ENCODE measurements around the gene BNC2. TPM values are rescaled to one million over a fixed set of nuclear protein-coding genes. Genes with fewer than 3 reads are reported as not detected.

BNC2 gene
- total and polyA plus RNA-seq, 2 experiments from 2014 or later: 19.3 to 20.7 TPM

- Histone ChIP-seq H3K27me3 (no peaks in the 10 kb centered on the region), H3K4me2 (no peak overlapping the region), H2AFZ (no peak overlapping the region), H3K79me2 (no peaks in the 10 kb centered on the region), H3K9me2 (replicated peaks; ENCODE audit: insufficient read depth) (no peaks in the 10 kb centered on the region), H3K36me3 (replicated peaks; ENCODE audit: insufficient read depth, low read depth) (no peaks in the 10 kb centered on the region), H3K9me3 (ENCODE audit: low read depth) (no peaks in the 10 kb centered on the region), H3K4me1 (ENCODE audit: insufficient read depth) (no peaks in the 10 kb centered on the region), H4K20me1 (ENCODE audit: insufficient read depth, poor library complexity, severe bottlenecking) (no peaks in the 10 kb centered on the region), H3K4me3 (no peak overlapping the region), H3K27ac (no peak overlapping the region)
- no peak for DNase-seq (ENCODE audit: low spot score)
- TF ChIP-seq CTCF (IDR thresholded peaks at IDR 0.05; ENCODE audit: poor library complexity) (no peak), EZH2phosphoT487 (IDR thresholded peaks at IDR 0.05; ENCODE audit: low read depth, severe bottlenecking, unreplicated experiment) (no peak), EZH2 (IDR thresholded peaks at IDR 0.05; ENCODE audit: borderline replicate concordance) (no peak)
- 78% methylated on average over 1 of the region's 1 CpG for WGBS (ENCODE audit: low lambda C conversion rate, missing lambda C conversion rate)
These were observed 318.8 kb downstream of the BNC2 start for GRCh38 chr9:16551692-16552091.

GRCh38 chr9:16545639-16546038 is 324.8 kb downstream of the BNC2 start:
- no peaks in the 10 kb centered on the region for H3K9me3 ChIP-seq (ENCODE audit: low read depth)
- H3K27me3 ChIP-seq: no peaks in the 10 kb centered on the region
- DNase-seq (ENCODE audit: low spot score): no peak
- H2AFZ ChIP-seq: no peak overlapping the region
- H4K20me1 ChIP-seq (ENCODE audit: insufficient read depth, poor library complexity, severe bottlenecking): no peaks in the 10 kb centered on the region
- no peak for TF ChIP-seq CTCF (IDR thresholded peaks at IDR 0.05; ENCODE audit: poor library complexity)
- TF ChIP-seq EZH2 (IDR thresholded peaks at IDR 0.05; ENCODE audit: borderline replicate concordance): no peak
- TF ChIP-seq EZH2phosphoT487 (IDR thresholded peaks at IDR 0.05; ENCODE audit: low read depth, severe bottlenecking, unreplicated experiment): no peak
- 88% methylated on average over 3 of the region's 3 CpGs for WGBS (ENCODE audit: low lambda C conversion rate, missing lambda C conversion rate)
- peaks cover 4% of the 10 kb centered on the region for H3K4me1 ChIP-seq (ENCODE audit: insufficient read depth)
- no peak overlapping the region for H3K4me3 ChIP-seq
- no peaks in the 10 kb centered on the region for H3K79me2 ChIP-seq
- H3K36me3 ChIP-seq (replicated peaks; ENCODE audit: insufficient read depth, low read depth): no peaks in the 10 kb centered on the region
- no peak overlapping the region for H3K4me2 ChIP-seq
- no peak overlapping the region for H3K27ac ChIP-seq
- H3K9me2 ChIP-seq (replicated peaks; ENCODE audit: insufficient read depth): no peaks in the 10 kb centered on the region

- H3K4me1 ChIP-seq (ENCODE audit: insufficient read depth): peaks cover 4% of the 10 kb centered on the region
- TF ChIP-seq EZH2 (IDR thresholded peaks at IDR 0.05; ENCODE audit: borderline replicate concordance) (no peak), EZH2phosphoT487 (IDR thresholded peaks at IDR 0.05; ENCODE audit: low read depth, severe bottlenecking, unreplicated experiment) (no peak), CTCF (IDR thresholded peaks at IDR 0.05; ENCODE audit: poor library complexity) (no peak)
- no peaks in the 10 kb centered on the region for H3K79me2 ChIP-seq
- no peak overlapping the region for H3K4me2 ChIP-seq
- H2AFZ ChIP-seq: no peak overlapping the region
- no peak overlapping the region for H3K27ac ChIP-seq
- H3K36me3 ChIP-seq (replicated peaks; ENCODE audit: insufficient read depth, low read depth): no peaks in the 10 kb centered on the region
- 82% methylated on average over 1 of the region's 1 CpG for WGBS (ENCODE audit: low lambda C conversion rate, missing lambda C conversion rate)
- DNase-seq (ENCODE audit: low spot score): no peak
- no peaks in the 10 kb centered on the region for H3K9me3 ChIP-seq (ENCODE audit: low read depth)
- H3K27me3 ChIP-seq: no peaks in the 10 kb centered on the region
- no peaks in the 10 kb centered on the region for H4K20me1 ChIP-seq (ENCODE audit: insufficient read depth, poor library complexity, severe bottlenecking)
- H3K9me2 ChIP-seq (replicated peaks; ENCODE audit: insufficient read depth): no peaks in the 10 kb centered on the region
- no peak overlapping the region for H3K4me3 ChIP-seq
These were observed 325.6 kb downstream of the BNC2 start for GRCh38 chr9:16544842-16545241.

GRCh38 chr9:16543686-16544085 is 326.8 kb downstream of the BNC2 start:
- no peak for DNase-seq (ENCODE audit: low spot score)
- Histone ChIP-seq H4K20me1 (ENCODE audit: insufficient read depth, poor library complexity, severe bottlenecking) (no peaks in the 10 kb centered on the region), H3K27ac (peak overlapping the region; percentile 14), H3K4me1 (ENCODE audit: insufficient read depth) (peaks cover 4% of the 10 kb centered on the region), H3K4me3 (no peak overlapping the region), H3K9me2 (replicated peaks; ENCODE audit: insufficient read depth) (no peaks in the 10 kb centered on the region), H2AFZ (no peak overlapping the region), H3K4me2 (no peak overlapping the region), H3K27me3 (no peaks in the 10 kb centered on the region), H3K79me2 (no peaks in the 10 kb centered on the region), H3K9me3 (ENCODE audit: low read depth) (no peaks in the 10 kb centered on the region), H3K36me3 (replicated peaks; ENCODE audit: insufficient read depth, low read depth) (no peaks in the 10 kb centered on the region)
- TF ChIP-seq CTCF (IDR thresholded peaks at IDR 0.05; ENCODE audit: poor library complexity): no peak
- no peak for TF ChIP-seq EZH2phosphoT487 (IDR thresholded peaks at IDR 0.05; ENCODE audit: low read depth, severe bottlenecking, unreplicated experiment)
- no peak for TF ChIP-seq EZH2 (IDR thresholded peaks at IDR 0.05; ENCODE audit: borderline replicate concordance)
- 66% methylated on average over 3 of the region's 3 CpGs for WGBS (ENCODE audit: low lambda C conversion rate, missing lambda C conversion rate)
